NCI-H82 treated with DMSO at 0.1 percent for 48 hours (cell line): ENCODE measurements around the gene ZNF219.
"Not testable (repeated sequence)": the region's sequence is repeated elsewhere in the genome, so short reads cannot be mapped to it uniquely, and the experiment has no call there.

Experiments used
- DNase-seq: peaks from one replicate; lab custom pipeline; 2025; ENCODE audit not compliant: unreplicated experiment; lab: John Stamatoyannopoulos, UW

The ZNF219 gene

DNA sequence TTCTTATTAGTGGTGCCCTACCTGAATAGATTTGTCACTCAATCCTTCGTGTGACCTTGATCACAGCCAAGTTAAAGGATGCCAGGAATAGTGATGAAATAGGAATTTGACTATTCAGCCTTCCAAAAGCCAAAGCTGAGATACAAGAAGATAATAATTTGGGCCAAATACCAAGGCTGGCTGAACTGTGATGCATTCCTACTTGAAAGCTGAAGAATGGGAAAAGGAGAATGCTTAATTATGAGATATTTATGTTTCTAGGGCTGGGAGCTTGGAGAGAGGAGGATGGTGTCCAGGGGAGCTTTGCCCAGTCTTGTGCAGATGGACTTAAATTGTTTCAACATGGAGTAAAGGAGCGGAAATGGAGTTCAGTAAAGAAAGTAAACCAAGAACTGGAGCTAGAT is 51.1 kb downstream of the ZNF219 start:
- no peak for DNase-seq

GRCh38 chr14:21043974-21044618 is 54.4 kb downstream of the ZNF219 start:
- no peak for DNase-seq

DNA sequence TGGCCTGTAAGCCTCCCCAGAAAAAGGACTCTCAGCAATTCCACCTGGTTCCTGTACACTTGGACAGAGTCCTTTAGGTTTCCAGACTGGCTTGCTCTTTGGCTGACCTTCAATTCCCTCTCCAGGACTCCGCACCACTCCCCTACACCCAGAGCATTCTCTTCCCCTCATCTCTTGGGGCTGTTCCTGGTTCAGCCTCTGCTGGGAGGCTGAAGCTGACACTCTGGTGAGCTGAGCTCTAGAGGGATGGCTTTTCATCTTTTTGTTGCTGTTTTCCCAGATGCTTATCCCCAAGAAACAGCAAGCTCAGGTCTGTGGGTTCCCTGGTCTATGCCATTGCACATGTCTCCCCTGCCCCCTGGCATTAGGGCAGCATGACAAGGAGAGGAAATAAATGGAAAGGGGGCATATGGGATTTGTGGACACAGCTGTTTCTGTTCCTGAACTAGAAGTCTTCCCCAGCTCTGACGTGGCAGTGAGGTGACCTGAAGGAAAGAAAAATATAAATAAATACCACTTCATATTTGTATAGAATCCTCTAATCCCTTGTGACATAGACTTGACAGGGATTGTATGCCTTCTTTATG is 55.0 kb downstream of the ZNF219 start:
- DNase-seq, result no peak

- DNase-seq, result no peak
These were observed 55.5 kb downstream of the ZNF219 start for GRCh38 chr14:21042918-21043317.

- DNase-seq, result no peak
These were observed 56.6 kb downstream of the ZNF219 start, which contains the start of gene RNASE7 for GRCh38 chr14:21041676-21042433. Gene RNASE7 (plus strand): TSS chr14:21042362. CDS start chr14:21042993, 631 bp downstream.

GRCh38 chr14:21040941-21041340 is 57.5 kb downstream of the ZNF219 start:
- not testable (repeated sequence) for DNase-seq

DNA sequence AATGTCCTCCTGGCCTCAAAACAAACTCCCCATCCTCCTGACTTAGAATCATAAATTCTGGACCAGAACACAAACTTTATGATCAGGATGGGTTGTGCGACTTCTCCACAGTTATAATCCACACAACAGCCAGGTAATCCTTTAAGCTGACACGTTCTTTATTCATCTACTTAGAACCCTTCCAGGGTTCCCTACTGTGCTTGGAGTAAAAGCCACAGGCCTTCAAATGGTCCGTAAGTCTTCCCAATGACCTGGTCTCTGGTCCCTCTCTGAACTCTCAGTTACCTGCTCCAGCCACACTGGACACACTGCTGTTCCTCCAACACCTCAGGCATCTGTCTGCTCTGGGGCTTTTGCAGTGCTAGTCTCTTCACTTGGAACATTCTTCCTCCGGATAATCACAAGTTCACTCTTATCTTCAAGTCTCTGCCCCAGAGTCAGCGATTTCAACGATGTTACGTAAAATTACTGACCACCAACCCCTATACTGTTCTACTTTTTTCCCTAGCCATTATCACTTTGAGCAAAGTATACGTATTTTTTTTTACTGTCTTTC is 58.0 kb downstream of the ZNF219 start:
- no peak for DNase-seq
